RWPE1 (cell line): ENCODE results near the gene CRYBG2.
"Not testable (repeated sequence)": the region's sequence is repeated elsewhere in the genome, so short reads cannot be mapped to it uniquely, and the experiment has no call there.

Experiments used
- CTCF ChIA-PET: fragments of 350-600 bp; sonication (Branson Sonifier 250); formaldehyde crosslinking; extraction: SDS; loops from one replicate; lab custom pipeline; 2021; lab: Yijun Ruan, JAX
- POLR2A ChIA-PET: fragments of 400-600 bp; formaldehyde crosslinking; extraction: SDS; loops from one replicate; lab custom pipeline; 2020; ENCODE audit warnings: antibody characterized with exemption; ENCODE audit not compliant: low non-redundant PET; lab: Yijun Ruan, JAX
- DNase-seq: peaks from one replicate; pipeline ENCODE4 v3.0.0; 2012; ENCODE audit warnings: low spot score
- H3K27ac ChIP-seq: fragments of 450-650 bp; 2 replicates; pipeline ENCODE4 v1.5.1; 2017
- CTCF ChIP-seq: fragments of 450-650 bp; conservative IDR thresholded peaks from 2 replicates; pipeline ENCODE4 v1.5.1; 2017; ENCODE audit warnings: low read depth, mild to moderate bottlenecking

CRYBG2 gene

GRCh38 chr1:26318338-26319064 is 35.4 kb downstream of the CRYBG2 start:
- DNase-seq, result no peak
- no peak for TF ChIP-seq CTCF
- POLR2A ChIA-PET, result interaction anchor here (0.5 kb wide), 1 partner anchor 9 kb away, joined by 3 read pairs; no protein-coding TSS in a partner anchor
- peak overlapping the region; percentile 22 for H3K27ac ChIP-seq
- CTCF ChIA-PET, result interaction anchor here (0.6 to 1.5 kb wide), 3 partner anchors 46 to 115 kb away, joined by 3 to 7 read pairs (median 6); no protein-coding TSS in a partner anchor

GRCh38 chr1:26317612-26318337 is 36.2 kb downstream of the CRYBG2 start, which contains the start of gene CD52:
Gene CD52, plus strand, starts transcription at chr1:26317958. Its CDS starts 60 bp downstream, at chr1:26318018.
- ChIA-PET CTCF (interaction anchor here (0.6 to 1.5 kb wide), 3 partner anchors 46 to 212 kb away, joined by 3 to 7 read pairs (median 6); no protein-coding TSS in a partner anchor), POLR2A (interaction anchor here (0.5 kb wide), 1 partner anchor 8 kb away, joined by 3 read pairs; no protein-coding TSS in a partner anchor)
- no peak for TF ChIP-seq CTCF
- no peak for DNase-seq
- H3K27ac ChIP-seq, result peak within 1 kb of the TSS; percentile 22

- ChIA-PET POLR2A (no interaction called here), CTCF (interaction anchor here (0.6 kb wide), 1 partner anchor 211 kb away, joined by 3 read pairs; no protein-coding TSS in a partner anchor)
- H3K27ac ChIP-seq, result no peak overlapping the region
- no peak for TF ChIP-seq CTCF
- no peak for DNase-seq
Observed at GRCh38 chr1:26317146-26317545, 36.8 kb downstream of the CRYBG2 start.

- no peak for DNase-seq
- TF ChIP-seq CTCF, result no peak
- H3K27ac ChIP-seq, result no peak overlapping the region
- ChIA-PET CTCF (interaction anchor here (0.6 kb wide), 1 partner anchor 117 kb away, joined by 6 read pairs; no protein-coding TSS in a partner anchor), POLR2A (no interaction called here)
Observed at GRCh38 chr1:26315874-26316850, 37.8 kb downstream of the CRYBG2 start.

- CTCF ChIA-PET, result interaction anchor here (0.6 to 1.0 kb wide), 4 partner anchors 10 to 77 kb away, joined by 3 to 5 read pairs (median 4); no protein-coding TSS in a partner anchor
- H3K27ac ChIP-seq, result no peak overlapping the region
- POLR2A ChIA-PET, result no interaction called here
- no peak for DNase-seq
- TF ChIP-seq CTCF, result no peak
Observed at GRCh38 chr1:26314501-26314900, 39.4 kb downstream of the CRYBG2 start.

- POLR2A ChIA-PET, DNase-seq: not testable (repeated sequence)
- CTCF ChIA-PET, result interaction anchor here (0.6 to 2.2 kb wide), 5 partner anchors 13 to 1479 kb away, joined by 3 to 11 read pairs (median 4); partner anchors contain the start of gene CRYBG2
- H3K27ac ChIP-seq, result peak overlapping the region; percentile 42
Observed at GRCh38 chr1:26307966-26308899, 45.7 kb downstream of the CRYBG2 start.
